HEK293 (cell line): ENCODE data around the gene TNNI3K.

Experiments
- CTCF ChIA-PET: fragments of 350-600 bp; formaldehyde crosslinking; extraction: SDS; loops from one replicate; lab custom pipeline; 2021; ENCODE audit warnings: antibody characterized with exemption; lab: Yijun Ruan, JAX
- POLR2A ChIA-PET: fragments of 300-600 bp; formaldehyde crosslinking; extraction: SDS; loops from one replicate; lab custom pipeline; 2020; ENCODE audit warnings: antibody characterized with exemption, inconsistent platforms; lab: Yijun Ruan, JAX
- H3K27ac ChIP-seq: fragments of 200-500 bp; sonication (Bioruptor generic); 2 replicates; pipeline ENCODE4 v1.5.1; 2014; ENCODE audit warnings: low read depth, low read length, control low read depth, inconsistent platforms; ENCODE audit errors: extremely low read depth
- H3K36me3 ChIP-seq, 2 experiments: fragments of 200-500 bp in 1 of 2; sonication (Bioruptor generic) in 1 of 2; 1 replicate in 1 of 2; 2 replicates in 1 of 2; pipeline ENCODE4 v1.5.1; 2014 to 2017; ENCODE audit warnings: inconsistent platforms in 2 of 2, low read length in 2 of 2; ENCODE audit not compliant: control insufficient read depth in 2 of 2, insufficient read depth in 1 of 2
- H3K4me1 ChIP-seq: fragments of 200-500 bp; sonication (Bioruptor generic); 2 replicates; pipeline ENCODE4 v1.5.1; 2014; ENCODE audit warnings: mild to moderate bottlenecking, low read length, inconsistent platforms; ENCODE audit not compliant: control insufficient read depth, insufficient read depth
- H3K4me3 ChIP-seq: 2 replicates; pipeline ENCODE4 v1.5.1; 2011; ENCODE audit warnings: low read depth, mild to moderate bottlenecking, control low read depth, low read length, moderate library complexity
- H3K9me3 ChIP-seq: fragments of 200-500 bp; sonication (Bioruptor generic); 2 replicates; pipeline ENCODE4 v1.5.1; 2014; ENCODE audit warnings: low read depth, low read length, inconsistent platforms; ENCODE audit not compliant: control insufficient read depth, insufficient read depth
- EGR2 ChIP-seq: fragments of 450-650 bp; formaldehyde crosslinking; IDR thresholded peaks from 2 replicates; pipeline ENCODE4 v1.5.1; 2016; ENCODE audit warnings: low read depth, missing biosample characterization, missing genetic modification characterization
- OVOL3 ChIP-seq: fragments of 450-650 bp; formaldehyde crosslinking; IDR thresholded peaks from 2 replicates; pipeline ENCODE4 v1.5.1; 2016; ENCODE audit warnings: missing biosample characterization, missing genetic modification characterization
- ZBTB48 ChIP-seq: fragments of 450-650 bp; formaldehyde crosslinking; IDR thresholded peaks from 2 replicates; pipeline ENCODE4 v1.5.1; 2016; ENCODE audit warnings: missing biosample characterization, missing genetic modification characterization
- ZFP37 ChIP-seq: fragments of 450-650 bp; formaldehyde crosslinking; IDR thresholded peaks from 2 replicates; pipeline ENCODE4 v1.5.1; 2016; ENCODE audit warnings: missing biosample characterization, missing genetic modification characterization
- ZFP41 ChIP-seq: fragments of 450-650 bp; formaldehyde crosslinking; IDR thresholded peaks from 2 replicates; pipeline ENCODE4 v1.5.1; 2016; ENCODE audit warnings: missing biosample characterization, missing genetic modification characterization, borderline replicate concordance
- ZFP69B ChIP-seq: fragments of 450-650 bp; formaldehyde crosslinking; IDR thresholded peaks from 2 replicates; pipeline ENCODE4 v1.5.1; 2016; ENCODE audit warnings: missing biosample characterization, missing genetic modification characterization
- ZNF114 ChIP-seq: fragments of 450-650 bp; formaldehyde crosslinking; IDR thresholded peaks from 2 replicates; pipeline ENCODE4 v1.5.0; 2017; ENCODE audit warnings: missing biosample characterization, missing genetic modification characterization
- ZNF23 ChIP-seq: fragments of 450-650 bp; formaldehyde crosslinking; IDR thresholded peaks from 2 replicates; pipeline ENCODE4 v1.5.1; 2016; ENCODE audit warnings: missing biosample characterization, missing genetic modification characterization, borderline replicate concordance
- ZNF239 ChIP-seq: fragments of 450-650 bp; formaldehyde crosslinking; IDR thresholded peaks from 2 replicates; pipeline ENCODE4 v1.5.1; 2016; ENCODE audit warnings: missing biosample characterization, missing genetic modification characterization
- ZNF274 ChIP-seq, 2 experiments: fragments of 200-500 bp in 1 of 2; fragments of 450-650 bp in 1 of 2; sonication (Bioruptor generic) in 1 of 2; formaldehyde crosslinking in 1 of 2; IDR thresholded peaks; 2 replicates each; pipeline versions ENCODE4 v1.5.1 to v1.6.1; 2014 to 2016; ENCODE audit warnings: borderline replicate concordance in 1 of 2, inconsistent platforms in 1 of 2, low read length in 1 of 2, missing biosample characterization in 1 of 2, missing genetic modification characterization in 1 of 2
- ZNF292 ChIP-seq: fragments of 450-650 bp; formaldehyde crosslinking; IDR thresholded peaks from 2 replicates; pipeline ENCODE4 v1.5.1; 2016; ENCODE audit warnings: low read depth, missing biosample characterization, missing genetic modification characterization, borderline replicate concordance
- ZNF311 ChIP-seq: fragments of 450-650 bp; formaldehyde crosslinking; IDR thresholded peaks from 2 replicates; pipeline ENCODE4 v1.5.1; 2017; ENCODE audit warnings: missing biosample characterization, missing genetic modification characterization, borderline replicate concordance
- ZNF37A ChIP-seq: fragments of 450-650 bp; IDR thresholded peaks from 2 replicates; pipeline ENCODE4 v1.5.1; 2018; ENCODE audit warnings: missing biosample characterization, missing genetic modification characterization
- ZNF423 ChIP-seq: fragments of 450-650 bp; formaldehyde crosslinking; IDR thresholded peaks from 2 replicates; pipeline ENCODE4 v1.5.1; 2016; ENCODE audit warnings: missing biosample characterization, missing genetic modification characterization
- ZNF510 ChIP-seq: fragments of 450-650 bp; formaldehyde crosslinking; IDR thresholded peaks from 2 replicates; pipeline ENCODE4 v1.5.1; 2018; ENCODE audit warnings: mild to moderate bottlenecking, missing genetic modification characterization, missing biosample characterization; ENCODE audit not compliant: insufficient replicate concordance
- ZNF521 ChIP-seq: fragments of 450-650 bp; formaldehyde crosslinking; IDR thresholded peaks from 2 replicates; pipeline ENCODE4 v1.5.1; 2017; ENCODE audit warnings: missing biosample characterization, mild to moderate bottlenecking, missing genetic modification characterization
- ZNF529 ChIP-seq: fragments of 450-650 bp; formaldehyde crosslinking; IDR thresholded peaks from 2 replicates; pipeline ENCODE4 v1.5.1; 2017; ENCODE audit warnings: missing genetic modification characterization, missing biosample characterization; ENCODE audit not compliant: insufficient replicate concordance
- ZNF629 ChIP-seq: fragments of 450-650 bp; formaldehyde crosslinking; IDR thresholded peaks from 2 replicates; pipeline ENCODE4 v1.5.1; 2017; ENCODE audit warnings: missing biosample characterization, missing genetic modification characterization
- ZNF654 ChIP-seq: fragments of 450-650 bp; formaldehyde crosslinking; IDR thresholded peaks from 2 replicates; pipeline ENCODE4 v1.5.1; 2016; ENCODE audit warnings: low read depth, missing biosample characterization, missing genetic modification characterization
- ZNF777 ChIP-seq: fragments of 450-650 bp; formaldehyde crosslinking; IDR thresholded peaks from 2 replicates; pipeline ENCODE4 v1.5.1; 2017; ENCODE audit warnings: missing biosample characterization, missing genetic modification characterization, borderline replicate concordance
- ZNF792 ChIP-seq: fragments of 450-650 bp; formaldehyde crosslinking; IDR thresholded peaks from 2 replicates; pipeline ENCODE4 v1.5.1; 2016; ENCODE audit warnings: missing biosample characterization, missing genetic modification characterization
- TF ChIP-seq, protein P1 (sequence below): fragments of 450-650 bp; formaldehyde crosslinking; IDR thresholded peaks from 2 replicates; pipeline ENCODE4 v1.5.1; 2016; ENCODE audit warnings: missing biosample characterization, missing genetic modification characterization
- TF ChIP-seq, protein P2 (sequence below): fragments of 450-650 bp; formaldehyde crosslinking; IDR thresholded peaks from 2 replicates; pipeline ENCODE4 v1.5.1; 2017; ENCODE audit warnings: missing biosample characterization, mild to moderate bottlenecking, missing genetic modification characterization, moderate library complexity
- TF ChIP-seq, protein P3 (sequence below): fragments of 450-650 bp; formaldehyde crosslinking; IDR thresholded peaks from 2 replicates; pipeline ENCODE4 v1.5.1; 2016; ENCODE audit warnings: missing biosample characterization, missing genetic modification characterization, borderline replicate concordance

Gene TNNI3K

DNA sequence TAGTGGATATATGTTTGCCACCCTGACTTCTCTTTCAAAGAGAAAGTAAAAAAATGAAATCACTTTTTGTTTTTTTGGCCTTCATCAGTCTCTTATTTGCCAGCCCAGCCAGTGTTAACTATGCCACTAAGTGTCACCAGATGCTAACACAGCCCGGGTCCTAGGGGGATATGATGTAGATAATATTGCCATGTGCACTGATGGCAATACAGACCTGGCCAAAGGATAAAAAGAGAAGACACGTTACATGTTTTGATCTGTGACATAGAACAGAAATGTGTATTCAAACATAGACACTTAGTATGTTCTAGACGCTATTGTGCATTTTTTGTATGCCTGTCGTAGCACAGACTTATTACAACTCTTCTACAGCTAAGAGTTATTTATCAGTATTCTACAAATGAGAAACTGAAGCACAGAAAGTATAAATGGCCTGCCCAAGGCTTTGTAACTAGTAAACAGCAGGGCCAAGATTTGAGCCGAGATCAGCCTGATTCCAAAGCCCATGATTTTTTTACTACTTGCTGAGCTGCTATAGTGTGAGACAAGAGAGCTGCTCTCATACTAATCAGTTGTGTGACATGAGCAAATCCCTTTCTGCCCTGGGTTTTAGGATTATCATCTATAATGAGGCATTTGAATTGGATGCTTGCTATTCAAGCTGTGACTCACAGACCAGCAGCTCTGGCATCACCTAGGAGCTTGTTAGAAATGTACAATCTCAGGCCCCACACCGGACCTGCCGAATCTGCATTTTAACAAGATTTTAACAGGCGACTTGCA is 270.9 kb downstream of the TNNI3K start:
- Histone ChIP-seq H3K9me3 (no peaks in the 10 kb centered on the region), H3K4me3 (no peak overlapping the region), H3K27ac (no peak overlapping the region), H3K36me3 (no peaks in the 10 kb centered on the region)
- ChIA-PET POLR2A (no interaction called here), CTCF (interaction anchor here (0.7 kb wide), 1 partner anchor 15 kb away, joined by 3 read pairs; no protein-coding TSS in a partner anchor)
- no peak for TF ChIP-seq ZNF37A (tag by site-specific recombination)
- no peak for TF ChIP-seq EGR2 (tag by site-specific recombination)
- TF ChIP-seq OVOL3 (tag by site-specific recombination), result no peak
- TF ChIP-seq, protein P1, sequence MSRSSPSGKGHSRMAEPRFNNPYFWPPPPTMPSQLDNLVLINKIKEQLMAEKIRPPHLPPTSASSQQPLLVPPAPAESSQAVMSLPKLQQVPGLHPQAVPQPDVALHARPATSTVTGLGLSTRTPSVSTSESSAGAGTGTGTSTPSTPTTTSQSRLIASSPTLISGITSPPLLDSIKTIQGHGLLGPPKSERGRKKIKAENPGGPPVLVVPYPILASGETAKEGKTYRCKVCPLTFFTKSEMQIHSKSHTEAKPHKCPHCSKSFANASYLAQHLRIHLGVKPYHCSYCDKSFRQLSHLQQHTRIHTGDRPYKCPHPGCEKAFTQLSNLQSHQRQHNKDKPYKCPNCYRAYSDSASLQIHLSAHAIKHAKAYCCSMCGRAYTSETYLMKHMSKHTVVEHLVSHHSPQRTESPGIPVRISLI (tag by site-specific recombination), result no peak
- TF ChIP-seq ZNF777 (tag by site-specific recombination), result no peak
- no peak for TF ChIP-seq ZNF654
- TF ChIP-seq ZBTB48 (tag by site-specific recombination), result no peak
- no peak for TF ChIP-seq ZNF114 (tag by site-specific recombination)
- no peak for TF ChIP-seq ZNF423 (tag by site-specific recombination)
- TF ChIP-seq, all 188 proteins: peak for 0
- no peaks in the 10 kb centered on the region for H3K4me1 ChIP-seq

DNA sequence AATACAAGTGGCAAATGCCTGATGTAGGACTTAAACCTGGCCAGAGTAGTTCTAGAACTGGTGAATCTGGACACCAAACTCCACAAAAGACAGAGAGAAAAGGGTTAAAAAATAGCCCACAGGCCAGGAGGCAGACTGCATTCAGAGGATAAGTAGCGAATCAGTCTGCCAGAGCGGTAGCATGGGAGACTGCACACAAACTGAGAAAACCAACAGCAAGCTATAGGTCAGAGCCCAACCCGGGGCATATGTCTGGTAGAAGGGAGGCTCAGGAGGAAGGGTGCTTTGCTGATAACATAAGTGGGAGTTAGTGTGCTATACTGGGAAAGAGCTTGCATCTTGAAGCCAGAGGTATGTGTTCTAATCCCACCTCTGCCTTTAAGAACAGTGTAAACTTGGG is 273.3 kb downstream of the TNNI3K start:
- Histone ChIP-seq H3K36me3 (no peaks in the 10 kb centered on the region), H3K9me3 (no peaks in the 10 kb centered on the region), H3K4me1 (no peaks in the 10 kb centered on the region), H3K27ac (no peak overlapping the region), H3K4me3 (no peak overlapping the region)
- ChIA-PET CTCF (no interaction called here), POLR2A (no interaction called here)
- TF ChIP-seq, protein P2, sequence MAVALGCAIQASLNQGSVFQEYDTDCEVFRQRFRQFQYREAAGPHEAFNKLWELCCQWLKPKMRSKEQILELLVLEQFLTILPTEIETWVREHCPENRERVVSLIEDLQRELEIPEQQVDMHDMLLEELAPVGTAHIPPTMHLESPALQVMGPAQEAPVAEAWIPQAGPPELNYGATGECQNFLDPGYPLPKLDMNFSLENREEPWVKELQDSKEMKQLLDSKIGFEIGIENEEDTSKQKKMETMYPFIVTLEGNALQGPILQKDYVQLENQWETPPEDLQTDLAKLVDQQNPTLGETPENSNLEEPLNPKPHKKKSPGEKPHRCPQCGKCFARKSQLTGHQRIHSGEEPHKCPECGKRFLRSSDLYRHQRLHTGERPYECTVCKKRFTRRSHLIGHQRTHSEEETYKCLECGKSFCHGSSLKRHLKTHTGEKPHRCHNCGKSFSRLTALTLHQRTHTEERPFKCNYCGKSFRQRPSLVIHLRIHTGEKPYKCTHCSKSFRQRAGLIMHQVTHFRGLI (tag by site-specific recombination), result peak; percentile 46; the same call in 1 of the 2 replicates
- no peak for TF ChIP-seq ZNF521

DNA sequence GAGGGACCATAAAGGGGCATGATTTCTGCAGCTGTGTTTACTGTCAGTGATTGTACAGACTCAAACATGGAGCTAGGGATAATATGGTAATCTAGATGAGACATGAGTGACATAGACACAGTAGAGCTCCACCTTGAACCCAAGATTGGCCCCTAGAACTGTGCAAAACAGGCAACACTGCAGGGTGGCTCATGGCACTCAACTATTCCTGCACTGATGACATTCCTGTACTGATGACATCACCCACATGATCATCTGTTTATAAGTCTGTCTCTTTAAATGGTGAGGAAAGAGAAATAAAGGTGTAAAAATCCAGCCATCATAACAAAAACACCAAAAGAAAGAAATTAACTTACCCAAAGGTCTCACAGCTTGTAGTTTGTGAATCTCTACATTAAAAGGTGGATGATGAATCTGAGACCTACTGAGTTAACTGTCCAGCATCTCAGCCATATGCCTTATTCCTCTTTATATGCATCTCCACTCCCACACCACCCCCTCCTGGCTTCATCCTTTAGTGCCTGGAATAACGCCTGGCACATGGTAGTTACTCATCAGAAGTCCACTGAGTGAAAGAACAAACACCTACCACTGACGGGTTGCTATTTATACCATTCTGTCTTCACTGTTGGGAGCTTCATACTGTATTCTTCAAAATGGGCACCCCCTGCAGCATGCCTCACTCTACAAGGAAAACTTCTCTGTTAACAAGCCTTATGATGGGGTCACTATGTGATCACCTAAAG is 277.2 kb downstream of the TNNI3K start, which contains the start of gene LRRC53:
LRRC53 (minus strand) TSS at position 442 of the 746 bp plus-strand sequence. CDS start 29,262 bp downstream, outside the sequence.
- Histone ChIP-seq H3K36me3 (no peaks in the 10 kb centered on the region), H3K9me3 (no peaks in the 10 kb centered on the region)
- POLR2A ChIA-PET, result no interaction called here
- CTCF ChIA-PET, result interaction anchor here (0.7 to 1.4 kb wide), 2 partner anchors 9 to 1353 kb away, joined by 3 read pairs; no protein-coding TSS in a partner anchor
- TF ChIP-seq ZNF311 (tag by site-specific recombination), result no peak
- no peak for TF ChIP-seq ZNF792 (tag by site-specific recombination)
- TF ChIP-seq ZNF629 (tag by site-specific recombination), result no peak
- TF ChIP-seq ZNF23 (tag by site-specific recombination), result no peak
- no peak for TF ChIP-seq ZFP37 (tag by site-specific recombination)
- no peak for TF ChIP-seq ZNF274 (IDR thresholded peaks at IDR 0.05; ENCODE audit: low read length)
- no peak for TF ChIP-seq ZNF274 (tag by site-specific recombination; IDR thresholded peaks at IDR 0.05; ENCODE audit: borderline replicate concordance)
- TF ChIP-seq, protein P3, sequence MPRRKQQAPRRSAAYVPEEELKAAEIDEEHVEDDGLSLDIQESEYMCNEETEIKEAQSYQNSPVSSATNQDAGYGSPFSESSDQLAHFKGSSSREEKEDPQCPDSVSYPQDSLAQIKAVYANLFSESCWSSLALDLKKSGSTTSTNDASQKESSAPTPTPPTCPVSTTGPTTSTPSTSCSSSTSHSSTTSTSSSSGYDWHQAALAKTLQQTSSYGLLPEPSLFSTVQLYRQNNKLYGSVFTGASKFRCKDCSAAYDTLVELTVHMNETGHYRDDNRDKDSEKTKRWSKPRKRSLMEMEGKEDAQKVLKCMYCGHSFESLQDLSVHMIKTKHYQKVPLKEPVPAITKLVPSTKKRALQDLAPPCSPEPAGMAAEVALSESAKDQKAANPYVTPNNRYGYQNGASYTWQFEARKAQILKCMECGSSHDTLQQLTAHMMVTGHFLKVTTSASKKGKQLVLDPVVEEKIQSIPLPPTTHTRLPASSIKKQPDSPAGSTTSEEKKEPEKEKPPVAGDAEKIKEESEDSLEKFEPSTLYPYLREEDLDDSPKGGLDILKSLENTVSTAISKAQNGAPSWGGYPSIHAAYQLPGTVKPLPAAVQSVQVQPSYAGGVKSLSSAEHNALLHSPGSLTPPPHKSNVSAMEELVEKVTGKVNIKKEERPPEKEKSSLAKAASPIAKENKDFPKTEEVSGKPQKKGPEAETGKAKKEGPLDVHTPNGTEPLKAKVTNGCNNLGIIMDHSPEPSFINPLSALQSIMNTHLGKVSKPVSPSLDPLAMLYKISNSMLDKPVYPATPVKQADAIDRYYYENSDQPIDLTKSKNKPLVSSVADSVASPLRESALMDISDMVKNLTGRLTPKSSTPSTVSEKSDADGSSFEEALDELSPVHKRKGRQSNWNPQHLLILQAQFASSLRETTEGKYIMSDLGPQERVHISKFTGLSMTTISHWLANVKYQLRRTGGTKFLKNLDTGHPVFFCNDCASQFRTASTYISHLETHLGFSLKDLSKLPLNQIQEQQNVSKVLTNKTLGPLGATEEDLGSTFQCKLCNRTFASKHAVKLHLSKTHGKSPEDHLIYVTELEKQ, result no peak
- no peak for TF ChIP-seq ZFP41 (tag by site-specific recombination)
- TF ChIP-seq ZNF239, result no peak
- no peak for TF ChIP-seq ZFP69B (tag by site-specific recombination)
- no peak for TF ChIP-seq ZNF529 (tag by site-specific recombination)
- no peak for TF ChIP-seq ZNF292
- TF ChIP-seq ZNF510 (tag by site-specific recombination), result no peak
- TF ChIP-seq, all 188 proteins: peak for 0
- no peak within 1 kb of the TSS for H3K27ac ChIP-seq
- H3K4me3 ChIP-seq, result no peak within 1 kb of the TSS
- no peaks in the 10 kb centered on the region for H3K4me1 ChIP-seq
